ENCODE results near the gene ASCC1. TPM values are rescaled to one million over a fixed set of nuclear protein-coding genes. Genes with fewer than 3 reads are reported as not detected.
A peak's percentile ranks its signal among the peaks of the same experiment; 100 is the strongest.

The ASCC1 gene
- total and polyA plus RNA-seq, 2 donors (not counting 1 experiment from before 2014, with no cell fraction given): 17.9 to 28.1 TPM

DNA sequence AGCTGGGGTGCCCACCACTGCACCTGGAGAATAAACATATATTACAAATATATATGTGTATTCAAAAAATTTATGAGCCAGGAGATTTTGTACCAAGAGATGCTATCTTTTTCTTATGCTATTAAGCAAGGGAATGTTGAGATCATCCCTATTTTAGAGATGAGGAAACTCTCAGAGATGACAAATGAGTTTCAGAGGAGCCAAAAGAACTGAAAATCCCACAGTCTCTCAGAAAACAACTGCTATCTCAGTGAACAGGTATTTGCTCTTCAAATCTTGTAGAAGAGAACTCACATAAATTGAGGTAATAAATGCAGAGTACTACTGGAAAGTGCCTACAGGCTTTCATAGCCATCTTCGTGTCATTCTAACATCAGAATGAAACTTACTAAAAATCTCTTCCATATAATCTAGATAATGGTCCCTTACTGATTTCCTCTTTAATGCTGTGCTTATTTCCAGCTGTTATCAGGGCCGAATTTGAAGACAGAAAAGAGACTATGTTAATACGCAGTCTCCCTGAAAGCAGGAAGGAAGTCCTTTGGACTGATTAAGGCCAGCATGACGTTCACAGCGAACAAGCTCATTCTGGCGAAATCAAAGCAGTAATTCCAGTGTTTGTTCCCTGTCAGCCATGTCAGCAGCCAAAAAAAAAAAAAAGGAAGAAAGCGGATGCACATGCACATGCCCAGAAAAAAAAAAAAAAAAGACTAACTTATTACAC is 29.7 kb downstream of the ASCC1 start:
- Histone ChIP-seq H4K20me1 (ENCODE audit: control insufficient read depth, insufficient read depth, low read length, poor library complexity, severe bottlenecking) (no peaks in the 10 kb centered on the region), H3K4me3 (ENCODE audit: control extremely low read depth in 1 of 5, extremely low read depth in 1 of 5, insufficient read depth in 1 of 5, low read depth in 2 of 5, low read length in 4 of 5) (no peak overlapping the region), H3K9me3 (ENCODE audit: control extremely low read depth in 1 of 3, control insufficient read depth in 2 of 3, insufficient read depth in 1 of 3, low read length in 2 of 3) (peaks cover 0 to 9% (median 2%) of the 10 kb centered on the region in 3 donors), H3K27me3 (replicated peaks in 1 of 4; ENCODE audit: control extremely low read depth in 1 of 4, control insufficient read depth in 3 of 4, insufficient read depth in 4 of 4, low read length in 3 of 4) (no peaks in the 10 kb centered on the region), H3K9ac (ENCODE audit: low read length) (no peak overlapping the region), H3K4me1 (ENCODE audit: control insufficient read depth in 2 of 2, insufficient read depth in 2 of 2, low read length in 2 of 2) (no peaks in the 10 kb centered on the region), H3K4me2 (replicated peaks; ENCODE audit: low read depth, low read length, poor library complexity, severe bottlenecking) (peak overlapping the region; percentile 37), H3K27ac (ENCODE audit: low read length in 2 of 2) (peak overlapping the region in 1 of 2 donors; percentile 19), H2AFZ (ENCODE audit: insufficient read depth, low read depth, low read length, poor library complexity, severe bottlenecking) (peak overlapping the region; percentile 44), H3K79me2 (ENCODE audit: control insufficient read depth, insufficient read depth, low read length) (no peaks in the 10 kb centered on the region), H3K36me3 (replicated peaks in 1 of 2; ENCODE audit: control extremely low read depth in 1 of 2, control insufficient read depth in 1 of 2, extremely low read depth in 1 of 2, insufficient read depth in 2 of 2, low read length in 1 of 2) (peaks cover 0 to 8% of the 10 kb centered on the region in 2 experiments)
- peak; percentile 15 for DNase-seq
- TF ChIP-seq EZH2 (IDR thresholded peaks at IDR 0.05; ENCODE audit: borderline replicate concordance, insufficient read depth, low read depth, low read length, poor library complexity, severe bottlenecking) (no peak), CTCF (IDR thresholded peaks at IDR 0.05) (no peak)
- Mint-ChIP-seq H3K27me3 (no peaks in the 10 kb centered on the region), H3K4me3 (peak overlapping the region; percentile 29), H3K4me1 (peaks cover 12% of the 10 kb centered on the region), H3K27ac (peak overlapping the region; percentile 32), H3K9me3 (ENCODE audit: insufficient read depth) (no peaks in the 10 kb centered on the region)
- no peak for ATAC-seq (ENCODE audit: low read depth)
- ChIA-PET CTCF (interaction anchor here (0.6 kb wide), 2 partner anchors 45 to 59 kb away, joined by 4 read pairs; no protein-coding TSS in a partner anchor), POLR2A (interaction anchor here (0.8 kb wide), 1 partner anchor 74 kb away, joined by 4 read pairs; no protein-coding TSS in a partner anchor)
- intact Hi-C loops (cut with micrococcal nuclease): no loop called here
- WGBS (ENCODE audit: insufficient coverage): 51% methylated on average over 3 of the region's 7 CpGs

DNA sequence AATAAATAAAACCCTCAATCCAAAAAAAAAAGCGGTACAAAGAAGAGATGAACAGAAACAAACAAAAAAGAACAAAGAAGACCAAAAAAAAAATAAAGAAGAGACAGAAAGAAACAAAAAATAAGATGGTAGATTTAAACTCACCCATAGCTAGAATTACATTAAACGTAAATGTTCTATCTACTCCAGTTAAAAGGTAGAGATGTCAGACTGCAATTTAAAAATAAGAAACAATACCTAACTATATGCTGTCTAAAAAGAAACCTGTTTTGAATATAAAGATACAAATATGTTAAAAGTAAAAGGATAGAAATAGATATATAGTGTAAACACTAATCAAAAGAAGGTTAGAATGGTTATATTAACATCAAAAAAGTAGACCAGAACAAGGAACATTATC is 31.9 kb downstream of the ASCC1 start:
- no peaks in the 10 kb centered on the region for H3K79me2 ChIP-seq (ENCODE audit: control insufficient read depth, insufficient read depth, low read length)
- H3K27me3 Mint-ChIP-seq: no peaks in the 10 kb centered on the region
- no peak overlapping the region for H3K27ac ChIP-seq (ENCODE audit: low read length in 2 of 2)
- H3K4me2 ChIP-seq (replicated peaks; ENCODE audit: low read depth, low read length, poor library complexity, severe bottlenecking): no peak overlapping the region
- H3K36me3 ChIP-seq (replicated peaks in 1 of 2; ENCODE audit: control extremely low read depth in 1 of 2, control insufficient read depth in 1 of 2, extremely low read depth in 1 of 2, insufficient read depth in 2 of 2, low read length in 1 of 2): peaks cover 1 to 10% of the 10 kb centered on the region in 2 experiments
- no peaks in the 10 kb centered on the region for H3K9me3 Mint-ChIP-seq (ENCODE audit: insufficient read depth)
- CTCF ChIA-PET: no interaction called here
- H4K20me1 ChIP-seq (ENCODE audit: control insufficient read depth, insufficient read depth, low read length, poor library complexity, severe bottlenecking): no peaks in the 10 kb centered on the region
- POLR2A ChIA-PET: no interaction called here
- H3K4me3 Mint-ChIP-seq: no peak overlapping the region
- H3K4me1 ChIP-seq (ENCODE audit: control insufficient read depth in 2 of 2, insufficient read depth in 2 of 2, low read length in 2 of 2): no peaks in the 10 kb centered on the region
- H2AFZ ChIP-seq (ENCODE audit: insufficient read depth, low read depth, low read length, poor library complexity, severe bottlenecking): no peak overlapping the region
- no peak for DNase-seq
- H3K27ac Mint-ChIP-seq: no peak overlapping the region
- no peaks in the 10 kb centered on the region for H3K27me3 ChIP-seq (replicated peaks in 1 of 4; ENCODE audit: control extremely low read depth in 1 of 4, control insufficient read depth in 3 of 4, insufficient read depth in 4 of 4, low read length in 3 of 4)
- WGBS (ENCODE audit: insufficient coverage): no CpG with 5 or more reads among the region's 2 CpGs
- H3K9me3 ChIP-seq (ENCODE audit: control extremely low read depth in 1 of 3, control insufficient read depth in 2 of 3, insufficient read depth in 1 of 3, low read length in 2 of 3): peaks cover 0 to 9% (median 2%) of the 10 kb centered on the region in 3 donors
- no peak overlapping the region for H3K4me3 ChIP-seq (ENCODE audit: control extremely low read depth in 1 of 5, extremely low read depth in 1 of 5, insufficient read depth in 1 of 5, low read depth in 2 of 5, low read length in 4 of 5)
- H3K9ac ChIP-seq (ENCODE audit: low read length): no peak overlapping the region
- H3K4me1 Mint-ChIP-seq: peaks cover 12% of the 10 kb centered on the region
- no peak for ATAC-seq (ENCODE audit: low read depth)
- intact Hi-C loops (cut with micrococcal nuclease): no loop called here
- TF ChIP-seq EZH2 (IDR thresholded peaks at IDR 0.05; ENCODE audit: borderline replicate concordance, insufficient read depth, low read depth, low read length, poor library complexity, severe bottlenecking) (no peak), CTCF (IDR thresholded peaks at IDR 0.05) (no peak)
